ENCODE results near the gene BLNK.
"Not testable (repeated sequence)": the region's sequence is repeated elsewhere in the genome, so short reads cannot be mapped to it uniquely, and the experiment has no call there.

Gene BLNK

DNA sequence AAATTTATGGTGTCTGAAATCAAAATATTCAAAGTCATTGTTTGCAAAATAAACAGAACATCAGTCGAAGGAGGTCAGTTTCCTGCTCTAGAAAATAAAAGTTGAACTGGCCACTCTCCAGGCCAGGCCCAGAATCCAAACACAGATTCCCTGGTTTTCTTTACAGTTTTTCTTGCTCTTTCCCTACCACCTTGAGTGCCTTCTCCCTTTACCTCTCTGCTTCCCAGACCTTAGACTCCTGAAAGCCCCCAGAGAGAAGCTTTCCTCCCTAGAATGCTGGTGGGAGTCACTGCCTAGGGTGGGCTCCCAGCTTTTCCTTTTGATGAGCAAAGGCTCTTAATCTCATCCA, 38.9 kb upstream of the BLNK start:
- DNase-seq (ENCODE audit: extremely low spot score) = no peak
- TF ChIP-seq, protein P1, sequence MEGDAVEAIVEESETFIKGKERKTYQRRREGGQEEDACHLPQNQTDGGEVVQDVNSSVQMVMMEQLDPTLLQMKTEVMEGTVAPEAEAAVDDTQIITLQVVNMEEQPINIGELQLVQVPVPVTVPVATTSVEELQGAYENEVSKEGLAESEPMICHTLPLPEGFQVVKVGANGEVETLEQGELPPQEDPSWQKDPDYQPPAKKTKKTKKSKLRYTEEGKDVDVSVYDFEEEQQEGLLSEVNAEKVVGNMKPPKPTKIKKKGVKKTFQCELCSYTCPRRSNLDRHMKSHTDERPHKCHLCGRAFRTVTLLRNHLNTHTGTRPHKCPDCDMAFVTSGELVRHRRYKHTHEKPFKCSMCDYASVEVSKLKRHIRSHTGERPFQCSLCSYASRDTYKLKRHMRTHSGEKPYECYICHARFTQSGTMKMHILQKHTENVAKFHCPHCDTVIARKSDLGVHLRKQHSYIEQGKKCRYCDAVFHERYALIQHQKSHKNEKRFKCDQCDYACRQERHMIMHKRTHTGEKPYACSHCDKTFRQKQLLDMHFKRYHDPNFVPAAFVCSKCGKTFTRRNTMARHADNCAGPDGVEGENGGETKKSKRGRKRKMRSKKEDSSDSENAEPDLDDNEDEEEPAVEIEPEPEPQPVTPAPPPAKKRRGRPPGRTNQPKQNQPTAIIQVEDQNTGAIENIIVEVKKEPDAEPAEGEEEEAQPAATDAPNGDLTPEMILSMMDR (IDR thresholded peaks at IDR 0.05; ENCODE audit: control extremely low read depth, extremely low read depth, low read depth, missing control alignments) = no peak
- ChIA-PET CTCF (interaction anchor here (1.0 to 1.5 kb wide), 4 partner anchors 8 to 293 kb away, joined by 3 to 9 read pairs (median 3); no protein-coding TSS in a partner anchor), POLR2A (no interaction called here)

DNA sequence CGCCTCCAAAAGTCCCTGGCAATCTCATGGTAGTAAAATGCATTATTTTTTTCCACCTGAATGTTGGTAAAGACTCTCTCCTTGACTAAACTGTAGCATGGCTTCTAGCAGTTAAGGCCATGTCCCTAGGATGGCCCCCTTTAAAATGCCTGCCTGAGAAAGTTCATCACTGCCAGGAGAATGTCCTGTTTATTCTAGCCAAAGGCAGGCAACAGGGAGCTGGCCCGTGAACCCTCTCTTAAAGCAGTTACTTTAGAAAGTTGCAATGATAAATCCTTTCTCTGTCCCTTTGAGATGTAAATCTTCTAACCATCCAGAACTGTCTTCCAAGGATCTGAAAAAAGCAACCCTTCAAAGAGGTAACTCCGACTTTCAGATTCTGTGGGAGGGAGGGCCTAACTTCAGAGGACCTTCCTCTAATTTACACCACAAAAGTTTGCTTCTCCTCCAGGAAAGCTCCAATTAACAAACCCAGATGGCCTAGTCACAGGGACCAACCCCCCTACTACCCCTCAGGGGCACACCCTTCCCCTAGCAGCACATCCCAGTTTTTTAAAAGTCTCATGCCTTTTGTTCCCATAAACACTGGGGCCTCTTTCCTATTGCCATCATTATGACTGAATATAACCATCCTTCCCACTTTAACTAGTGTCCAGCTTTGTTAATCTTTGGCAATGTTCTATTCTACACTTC, 38.4 kb upstream of the BLNK start:
- TF ChIP-seq, protein P1 (IDR thresholded peaks at IDR 0.05; ENCODE audit: control extremely low read depth, extremely low read depth, low read depth, missing control alignments) = no peak
- CTCF ChIA-PET = interaction anchor here (1.0 to 1.5 kb wide), 3 partner anchors 9 to 293 kb away, joined by 3 to 9 read pairs (median 3); no protein-coding TSS in a partner anchor
- no peak for DNase-seq (ENCODE audit: extremely low spot score)
- POLR2A ChIA-PET = no interaction called here

DNA sequence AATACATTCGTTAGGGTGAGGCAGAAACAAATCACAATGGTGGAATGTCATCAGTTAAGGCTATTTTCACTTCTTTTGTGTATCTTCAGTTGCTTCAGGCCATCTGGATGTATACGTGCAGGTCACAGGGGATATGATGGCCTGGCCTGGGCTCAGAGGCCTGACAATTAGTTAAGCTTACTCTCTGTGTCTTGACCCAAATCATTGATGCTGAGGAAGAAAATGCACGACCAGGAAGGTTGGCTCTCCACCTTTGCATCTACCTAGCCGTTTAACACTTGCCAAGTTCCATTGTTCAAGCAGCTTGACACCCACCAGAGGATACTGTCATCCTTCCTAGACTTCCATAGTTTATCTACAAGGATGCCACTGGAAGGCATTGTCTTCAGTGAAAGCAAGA, 37.5 kb upstream of the BLNK start:
- DNase-seq (ENCODE audit: extremely low spot score); POLR2A ChIA-PET: not testable (repeated sequence)
- CTCF ChIA-PET = interaction anchor here (1.1 to 2.0 kb wide), 3 partner anchors 16 to 79 kb away, joined by 7 to 8 read pairs (median 7); no protein-coding TSS in a partner anchor

DNA sequence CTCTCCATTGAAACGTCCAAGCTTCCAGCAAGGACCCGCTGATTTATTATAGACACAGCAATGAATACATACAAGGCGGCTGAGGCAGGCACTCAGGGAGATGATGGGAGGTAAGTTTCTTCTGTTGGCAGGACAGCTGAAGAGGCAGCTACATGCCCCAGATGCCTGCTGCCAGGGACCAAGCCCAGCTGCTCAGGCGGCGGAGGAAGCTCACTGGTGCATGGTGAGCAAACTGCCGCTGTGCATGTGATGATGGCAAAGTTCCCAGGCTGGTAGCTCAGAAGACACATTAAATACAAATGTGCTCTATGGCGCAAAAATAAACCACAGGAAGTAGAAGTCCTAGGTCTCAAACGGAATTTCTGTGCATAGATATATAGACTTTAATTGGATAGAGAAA, 35.1 kb upstream of the BLNK start:
- ChIA-PET CTCF (interaction anchor here (0.8 to 17.3 kb wide), 5 partner anchors 8 to 290 kb away, joined by 3 to 548 read pairs (median 3); no protein-coding TSS in a partner anchor), POLR2A (no interaction called here)
- DNase-seq (ENCODE audit: extremely low spot score) = no peak
- TF ChIP-seq, protein P1 (IDR thresholded peaks at IDR 0.05; ENCODE audit: control extremely low read depth, extremely low read depth, low read depth, missing control alignments) = no peak

DNA sequence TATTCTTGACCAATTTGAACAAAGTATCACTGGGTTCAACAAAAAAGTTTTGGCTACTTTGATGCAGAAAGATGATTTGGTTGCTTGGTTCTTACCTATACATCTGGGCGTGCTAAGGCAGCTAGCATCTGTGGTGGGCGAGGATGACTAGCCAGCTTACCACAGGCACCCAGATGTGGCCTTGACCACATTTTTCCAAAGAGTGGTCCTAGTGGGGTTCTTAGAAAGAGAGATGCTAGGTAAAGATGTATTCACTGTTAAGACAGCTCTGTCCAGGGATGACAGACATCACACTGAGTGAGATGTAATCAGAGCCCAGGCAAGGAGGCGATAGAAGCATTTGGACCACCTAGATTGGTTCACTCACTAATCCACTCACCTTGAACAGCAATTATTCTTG, 33.6 kb upstream of the BLNK start:
- ChIA-PET POLR2A (no interaction called here), CTCF (interaction anchor here (1.1 to 17.3 kb wide), 6 partner anchors 11 to 612 kb away, joined by 3 to 548 read pairs (median 5); partner anchors contain the start of gene TCTN3)
- no peak for DNase-seq (ENCODE audit: extremely low spot score)
- TF ChIP-seq, protein P1 (IDR thresholded peaks at IDR 0.05; ENCODE audit: control extremely low read depth, extremely low read depth, low read depth, missing control alignments) = no peak

DNA sequence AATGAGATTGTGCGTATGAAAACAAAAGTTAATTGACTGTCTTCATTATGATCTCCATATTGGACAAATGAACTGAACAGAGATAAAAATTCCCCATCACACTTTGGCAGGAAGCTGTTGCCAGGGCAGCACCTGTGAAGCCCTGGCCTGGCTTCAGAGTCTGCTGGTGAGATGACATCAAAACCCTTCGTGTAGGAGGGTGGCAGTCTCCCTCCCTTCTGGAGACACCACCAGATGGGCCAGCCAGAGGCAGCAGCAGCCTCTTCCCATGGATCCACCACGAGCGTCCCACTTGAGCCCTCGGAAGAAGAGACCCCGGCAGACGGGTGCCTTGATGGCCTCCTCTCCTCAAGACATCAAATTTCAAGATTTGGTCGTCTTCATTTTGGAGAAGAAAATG, 32.9 kb upstream of the BLNK start, which contains the start of gene DNTT:
DNTT (plus strand) TSS at position 205 of the 400 bp plus-strand sequence; CDS start at position 269, 64 bp downstream.
- ChIA-PET POLR2A (no interaction called here), CTCF (interaction anchor here (1.1 to 17.3 kb wide), 7 partner anchors 10 to 611 kb away, joined by 3 to 548 read pairs (median 6); partner anchors contain the start of gene TCTN3)
- TF ChIP-seq, protein P1 (IDR thresholded peaks at IDR 0.05; ENCODE audit: control extremely low read depth, extremely low read depth, low read depth, missing control alignments) = no peak
- DNase-seq (ENCODE audit: extremely low spot score) = no peak

DNA sequence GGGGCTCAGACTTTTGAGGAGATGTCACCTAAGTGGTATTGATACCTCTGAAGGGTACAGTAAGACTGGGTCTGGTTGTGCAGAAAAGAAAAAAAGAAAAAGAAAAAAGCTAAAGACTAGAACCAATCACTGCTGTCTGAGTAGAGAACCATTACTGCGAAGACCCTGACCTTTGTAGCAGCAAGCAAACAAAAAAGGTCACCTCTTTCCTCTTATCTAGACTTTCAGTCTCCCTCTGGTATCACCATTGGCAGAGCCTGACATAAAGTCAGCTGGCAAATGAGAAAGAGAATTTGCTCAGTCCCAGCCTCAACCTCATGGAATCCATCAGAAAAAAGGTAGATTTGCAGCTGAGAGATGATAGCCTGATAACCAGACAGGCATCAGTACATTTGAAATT, 30.2 kb upstream of the BLNK start:
- POLR2A ChIA-PET = no interaction called here
- no peak for DNase-seq (ENCODE audit: extremely low spot score)
- CTCF ChIA-PET = interaction anchor here (1.0 to 17.3 kb wide), 9 partner anchors 8 to 285 kb away, joined by 3 to 548 read pairs (median 6); no protein-coding TSS in a partner anchor
- TF ChIP-seq, protein P1 (IDR thresholded peaks at IDR 0.05; ENCODE audit: control extremely low read depth, extremely low read depth, low read depth, missing control alignments) = no peak

Data from GM10248 (cell line).